HG02798 (cell line): Measurements from ENCODE around the gene ASTN2.

ENCODE experiments used
- ATAC-seq: cut with Tn5 transposase; IDR thresholded peaks from one replicate; pipeline ENCODE4 v1.9.1; 2021; ENCODE audit warnings: mild to moderate bottlenecking; ENCODE audit not compliant: unreplicated experiment, poor library complexity

Gene ASTN2

DNA sequence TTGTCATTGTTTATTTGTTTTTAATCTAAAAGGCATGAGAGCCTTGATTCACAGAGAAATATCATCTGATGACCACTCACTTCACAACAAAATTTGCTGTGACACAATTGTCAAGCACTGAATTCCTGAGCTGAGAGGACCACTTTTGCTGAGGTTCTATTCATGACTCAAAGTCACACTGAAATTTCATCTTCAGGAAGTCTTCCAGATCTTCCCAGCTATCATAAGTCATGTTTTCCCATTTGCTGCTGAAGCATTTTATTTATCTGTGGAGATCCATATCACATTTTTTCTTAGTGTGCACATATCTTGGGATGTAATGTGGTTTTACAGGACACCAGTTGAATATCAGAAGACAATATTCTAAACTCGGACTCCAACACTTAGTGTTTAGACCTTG, 982.8 kb downstream of the ASTN2 start:
- no peak for ATAC-seq

DNA sequence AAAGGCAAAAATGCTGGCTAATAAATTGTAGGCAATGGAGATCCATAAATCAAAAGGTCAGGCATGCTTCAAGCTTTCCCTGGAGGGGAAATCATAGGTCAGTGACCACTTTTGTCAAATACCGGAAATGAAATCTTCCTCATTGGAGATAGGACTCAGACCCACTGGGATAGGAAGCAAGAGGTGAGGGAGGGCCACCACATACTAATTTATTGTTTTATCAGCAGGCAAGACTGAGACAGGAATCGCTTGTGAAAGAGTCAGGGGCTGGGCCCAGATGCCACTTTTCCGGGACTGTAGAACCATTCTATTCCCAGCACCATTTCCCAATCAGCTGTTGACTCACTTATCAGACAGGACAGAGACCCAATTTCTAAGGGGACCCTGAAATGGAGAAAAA, 984.0 kb downstream of the ASTN2 start:
- no peak for ATAC-seq

DNA sequence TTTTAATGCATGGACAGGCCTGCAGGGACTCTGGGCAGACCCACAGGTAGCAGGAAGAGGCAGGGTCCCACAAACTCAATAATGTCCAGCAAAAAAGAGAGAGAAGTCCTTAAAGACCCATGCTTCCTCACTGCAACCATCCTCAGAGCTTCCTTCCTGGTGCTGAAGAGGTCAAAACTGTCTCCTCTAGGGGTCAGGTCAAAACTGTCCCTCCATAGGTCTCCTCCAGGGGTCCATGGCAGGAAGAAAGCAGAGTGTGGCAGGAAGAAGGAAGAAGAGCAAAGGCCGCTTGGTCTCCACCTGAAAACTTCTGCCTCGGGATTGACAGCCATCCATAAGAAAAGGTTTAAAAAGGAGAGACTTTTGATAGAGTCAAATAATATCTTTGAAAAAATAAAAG, 989.6 kb downstream of the ASTN2 start:
- ATAC-seq: no peak

DNA sequence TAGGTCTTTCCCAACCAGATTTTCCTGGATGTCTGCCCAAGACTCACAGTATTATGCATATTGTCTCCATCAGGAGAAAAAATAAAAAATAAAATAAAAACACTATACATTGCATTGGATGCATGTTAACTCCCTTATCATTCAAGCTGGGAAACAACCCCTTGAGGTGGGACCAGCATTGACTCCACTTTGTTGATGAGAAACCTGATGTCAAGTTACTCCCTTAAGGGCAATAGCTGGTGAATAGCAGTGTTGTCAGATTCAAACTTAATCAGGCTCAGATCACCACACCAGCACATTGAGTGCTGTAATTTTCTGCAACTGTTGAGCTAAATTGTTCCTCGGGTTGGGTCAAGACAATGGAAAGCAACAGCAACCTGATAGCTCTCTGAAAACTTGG, 991.7 kb downstream of the ASTN2 start:
- ATAC-seq: no peak

DNA sequence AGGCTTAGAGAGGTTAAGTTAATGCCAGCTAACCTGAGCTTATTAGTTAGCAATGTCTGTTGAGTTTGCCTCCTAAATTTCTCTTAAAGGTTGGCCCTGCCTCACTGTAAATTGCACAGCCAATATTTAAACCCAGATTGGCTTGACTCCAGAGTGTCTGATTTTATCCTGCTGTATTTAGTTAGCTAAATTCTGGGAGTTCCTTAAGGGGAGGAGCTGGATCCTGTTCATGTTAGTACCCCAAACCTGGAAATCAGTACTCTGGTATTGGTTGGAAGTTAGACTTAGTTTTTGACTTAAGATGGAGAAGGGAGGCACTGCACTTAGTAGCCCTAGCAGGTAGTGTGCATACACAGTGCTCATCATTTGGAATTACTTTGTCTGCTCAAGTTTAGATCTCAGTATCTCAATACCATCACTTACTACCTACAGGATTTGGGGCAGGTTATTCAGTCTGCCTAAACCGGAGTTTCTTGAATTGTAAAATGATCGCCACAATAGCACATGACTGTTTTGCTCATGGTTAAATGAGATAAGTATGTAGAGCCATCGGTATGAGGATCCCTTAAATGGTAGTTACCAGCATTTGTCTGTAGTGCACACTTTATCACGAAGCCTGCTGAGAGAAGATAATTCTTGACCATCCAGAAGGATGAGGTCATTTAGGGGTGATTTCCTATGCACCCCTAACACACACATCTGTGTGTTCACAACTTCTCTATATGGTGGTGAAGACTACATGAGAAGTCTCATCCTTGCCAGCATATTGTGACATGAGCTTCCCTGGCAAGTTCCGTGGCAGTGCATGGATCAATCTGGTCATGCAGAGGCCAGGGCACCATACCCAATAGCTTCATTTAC, 992.5 kb downstream of the ASTN2 start:
- ATAC-seq: no peak

DNA sequence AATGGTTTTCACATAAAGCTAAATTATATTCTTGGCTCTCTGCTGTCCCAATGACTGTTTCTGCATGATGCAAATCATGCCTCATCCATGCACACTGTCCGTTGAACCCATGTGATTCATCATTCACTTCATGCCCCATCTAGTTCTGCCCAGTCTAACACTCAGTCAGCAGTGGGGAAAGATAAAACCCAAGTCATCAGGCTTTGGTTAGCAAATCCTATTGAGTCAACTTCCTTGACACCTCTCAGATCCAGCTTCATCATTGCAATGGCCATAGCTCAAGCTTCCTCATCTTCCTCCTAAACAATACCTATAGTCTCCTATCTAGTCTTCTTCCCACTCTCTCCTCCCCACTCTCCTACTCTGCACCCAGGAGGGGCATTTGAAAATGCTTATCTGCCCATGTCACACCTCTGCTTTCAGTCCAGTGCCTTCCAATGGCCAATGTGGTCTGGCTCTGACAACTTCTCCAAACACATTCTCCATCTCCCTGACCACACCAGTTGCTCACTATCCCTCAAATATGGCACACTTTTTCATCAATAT, 993.8 kb downstream of the ASTN2 start:
- no peak for ATAC-seq

DNA sequence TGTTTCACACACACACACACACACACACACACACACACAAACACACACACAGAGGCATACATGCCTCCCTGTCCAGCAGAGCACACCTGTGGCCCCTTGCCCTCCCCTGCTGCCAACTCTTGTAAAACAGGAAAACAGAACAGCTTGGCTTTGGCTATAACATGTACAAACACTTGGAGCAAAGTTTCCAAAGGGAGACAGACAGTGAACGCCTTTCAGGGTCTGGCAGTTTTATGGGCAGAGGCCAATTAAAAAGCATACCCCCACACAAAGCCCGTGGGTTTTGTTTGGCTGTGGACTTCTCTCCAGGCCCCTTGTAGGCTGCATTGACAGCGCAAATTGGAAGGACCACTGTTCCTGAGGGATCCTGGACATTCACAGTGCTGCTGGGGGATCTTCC, 995.7 kb downstream of the ASTN2 start:
- no peak for ATAC-seq

DNA sequence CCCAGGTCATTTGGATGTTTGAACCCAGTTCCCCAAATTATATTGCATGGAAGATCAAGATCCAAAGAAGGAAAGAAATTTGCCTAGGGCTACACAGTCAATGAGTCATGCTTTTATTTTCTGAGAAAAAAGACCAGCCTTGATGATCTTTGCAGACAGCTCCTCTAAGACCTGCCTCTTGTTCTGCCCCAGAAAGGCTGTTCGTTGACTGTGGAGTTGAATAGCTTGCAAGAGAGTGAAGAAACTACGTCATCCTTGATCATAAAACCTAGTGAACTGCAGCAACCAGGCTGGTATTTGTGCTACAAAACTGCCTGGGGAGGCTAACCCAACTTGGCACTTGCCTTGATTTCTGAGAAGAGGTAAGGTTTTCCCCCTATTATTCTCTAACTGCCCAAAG, 997.4 kb downstream of the ASTN2 start:
- ATAC-seq: no peak

DNA sequence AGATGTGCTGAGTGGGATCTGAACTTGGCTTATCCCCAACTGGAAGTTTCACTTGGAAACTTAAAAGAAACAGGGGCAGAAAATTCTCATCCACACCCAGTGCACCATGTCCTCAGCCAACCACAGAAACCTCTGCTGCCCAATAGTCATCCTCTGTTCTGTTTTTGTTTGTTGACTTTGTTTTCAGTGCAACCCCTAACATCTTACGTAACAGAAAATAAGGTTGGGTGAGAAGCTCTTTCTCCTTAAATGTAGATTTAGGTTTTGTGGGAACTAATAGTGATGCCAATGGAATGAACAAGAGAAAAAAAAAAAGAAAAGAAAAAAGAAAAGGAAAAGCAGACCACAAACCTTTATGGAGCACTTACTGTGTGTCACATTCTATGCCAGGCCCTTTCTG, 998.4 kb downstream of the ASTN2 start:
- no peak for ATAC-seq

DNA sequence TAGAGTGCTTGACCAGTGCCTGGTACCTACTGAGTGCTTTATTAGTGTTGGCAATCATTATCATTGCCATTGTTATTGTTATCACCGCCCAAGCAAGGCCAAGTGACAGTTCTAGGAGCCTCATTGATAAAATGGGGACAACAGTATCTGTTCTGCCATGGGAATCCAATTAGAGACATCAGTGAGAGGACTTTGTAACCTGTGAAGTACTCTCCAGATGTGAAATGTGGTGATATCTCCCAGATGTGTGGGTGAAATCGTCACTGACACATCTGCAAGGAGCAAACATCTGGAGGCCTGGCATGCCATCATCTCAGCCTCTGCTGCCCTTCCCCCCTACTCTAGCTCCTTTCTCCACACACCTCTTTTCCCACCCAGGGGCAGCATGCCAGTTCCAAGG, 1000.5 kb downstream of the ASTN2 start:
- ATAC-seq: no peak

DNA sequence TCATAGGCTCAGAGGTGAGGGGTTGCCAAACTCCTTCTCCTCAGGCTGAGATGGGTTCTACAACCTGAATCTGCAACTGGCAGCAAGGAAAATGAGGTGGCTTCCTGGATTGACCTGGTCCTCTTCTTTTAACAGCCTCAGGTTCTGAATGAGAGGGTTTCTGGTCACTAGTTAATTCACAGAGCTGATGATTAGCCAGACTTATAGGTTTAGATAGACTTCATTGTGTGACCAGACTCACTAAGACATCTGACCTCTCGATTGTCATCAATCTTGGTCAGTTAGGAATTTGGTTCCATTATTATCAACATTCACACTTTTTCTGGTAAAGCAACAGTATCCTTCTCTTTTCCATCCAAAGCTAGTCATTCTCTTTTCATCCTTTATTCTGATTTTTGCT, 1003.4 kb downstream of the ASTN2 start:
- no peak for ATAC-seq

DNA sequence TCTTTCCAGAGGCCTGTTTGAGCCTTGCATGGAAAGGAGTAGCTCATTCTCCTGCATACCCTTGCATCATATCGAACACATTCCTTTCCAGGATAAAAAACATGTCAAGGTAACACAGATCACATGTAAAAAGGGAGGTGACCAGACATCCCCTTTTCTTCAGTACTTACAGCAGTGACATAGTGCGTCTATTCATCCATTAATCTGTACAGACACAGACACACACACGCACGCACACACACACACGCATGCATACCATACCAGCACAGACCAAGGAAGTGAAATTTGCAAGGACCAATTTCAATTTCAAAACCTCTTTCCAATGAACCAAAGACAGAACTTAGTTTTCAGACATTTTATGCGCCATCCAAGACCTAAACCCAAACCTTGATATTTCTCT, 1005.2 kb downstream of the ASTN2 start:
- no peak for ATAC-seq

DNA sequence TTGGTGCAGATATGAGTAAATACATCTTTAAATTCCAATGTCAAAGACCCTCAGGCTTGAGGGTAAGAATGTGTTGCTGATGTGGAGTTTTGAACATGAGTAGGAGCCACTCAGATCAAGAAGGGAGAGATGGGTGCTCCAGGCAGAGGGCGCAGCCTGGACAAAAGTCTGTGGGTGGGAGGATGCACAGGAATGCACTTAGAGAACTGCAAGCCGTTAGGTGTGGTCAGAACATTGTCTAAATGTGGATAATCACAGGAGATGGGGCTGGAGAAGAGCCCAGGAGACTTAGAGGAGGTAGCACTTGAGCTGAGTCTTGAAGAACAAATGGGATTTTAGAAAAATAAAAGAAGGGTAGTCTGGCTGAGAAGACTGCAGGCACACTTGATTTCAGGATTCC, 1005.7 kb downstream of the ASTN2 start:
- ATAC-seq: no peak

DNA sequence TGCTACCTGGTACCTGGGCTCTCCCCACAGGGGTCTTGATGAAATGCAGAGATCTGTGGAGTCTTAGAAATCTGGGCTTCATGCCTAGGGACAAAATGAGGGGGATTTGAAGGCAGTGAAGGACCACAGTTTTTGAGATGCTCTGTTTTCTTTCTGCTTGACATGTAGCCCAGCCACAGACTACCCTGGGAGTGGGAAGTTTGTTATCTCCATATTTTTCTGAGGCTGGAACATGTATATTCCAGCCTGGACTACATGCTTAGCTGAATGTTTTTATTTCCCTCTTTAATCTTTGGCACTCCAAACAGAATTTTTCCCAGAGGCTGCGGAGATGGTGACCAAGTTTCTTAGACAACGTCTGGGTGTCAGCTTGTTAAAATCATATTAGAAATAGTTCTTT, 1008.4 kb downstream of the ASTN2 start:
- no peak for ATAC-seq

DNA sequence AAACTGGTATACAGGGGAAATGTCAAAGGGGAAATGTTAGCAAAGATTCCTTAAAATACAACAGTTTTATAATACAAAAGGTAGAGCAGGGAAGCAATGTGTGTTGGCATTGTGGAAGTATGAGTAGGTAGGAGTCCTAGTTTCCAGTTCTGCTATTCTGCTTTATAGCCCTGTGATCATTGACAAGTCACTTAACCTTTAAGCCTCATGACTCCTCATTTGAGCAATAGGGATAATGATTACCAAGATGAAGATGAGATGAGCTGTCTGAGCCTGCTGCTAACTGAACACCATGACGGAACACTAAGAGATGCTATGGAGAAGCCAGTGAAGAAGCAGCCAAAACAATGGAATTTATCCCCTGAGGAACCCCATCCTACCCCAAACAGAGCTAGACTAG, 1009.5 kb downstream of the ASTN2 start:
- ATAC-seq: no peak

DNA sequence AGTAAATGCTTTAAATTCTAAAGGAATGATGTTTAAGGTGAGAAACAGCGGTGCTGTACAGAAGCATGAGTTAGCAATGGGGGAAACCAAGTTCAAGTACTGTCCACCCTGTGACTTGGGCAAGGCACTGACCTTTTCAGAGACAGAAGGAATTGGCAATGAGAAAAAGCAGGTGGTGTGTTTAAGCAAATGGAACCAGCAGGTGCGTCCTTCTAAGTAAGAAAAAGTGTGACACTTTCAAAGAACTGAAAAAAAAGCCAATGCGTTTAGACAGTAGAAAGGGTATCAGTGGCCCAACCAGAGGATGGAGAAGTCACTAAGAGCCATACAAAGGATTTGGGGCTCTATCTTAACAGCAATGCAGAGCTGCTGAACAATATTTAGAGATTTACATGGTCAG, 1010.6 kb downstream of the ASTN2 start:
- ATAC-seq: no peak

DNA sequence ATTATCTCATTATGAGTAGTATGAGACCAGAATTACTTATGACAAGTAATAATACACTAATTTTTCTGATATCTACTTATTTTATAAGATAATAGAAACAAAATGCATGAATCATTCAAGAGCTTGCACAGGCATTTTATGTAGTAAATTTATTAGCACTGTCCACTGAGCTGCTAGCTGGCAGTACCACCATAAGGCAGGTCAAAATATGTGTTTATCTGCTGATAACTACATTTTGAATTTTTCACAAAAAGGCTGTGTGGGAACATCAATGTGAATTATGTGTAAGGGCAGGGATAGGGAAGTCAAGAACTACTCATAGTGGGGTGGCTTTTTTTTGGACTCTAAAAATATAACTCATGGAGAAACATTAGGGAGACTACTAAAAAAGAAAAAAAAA, 1011.7 kb downstream of the ASTN2 start:
- no peak for ATAC-seq

DNA sequence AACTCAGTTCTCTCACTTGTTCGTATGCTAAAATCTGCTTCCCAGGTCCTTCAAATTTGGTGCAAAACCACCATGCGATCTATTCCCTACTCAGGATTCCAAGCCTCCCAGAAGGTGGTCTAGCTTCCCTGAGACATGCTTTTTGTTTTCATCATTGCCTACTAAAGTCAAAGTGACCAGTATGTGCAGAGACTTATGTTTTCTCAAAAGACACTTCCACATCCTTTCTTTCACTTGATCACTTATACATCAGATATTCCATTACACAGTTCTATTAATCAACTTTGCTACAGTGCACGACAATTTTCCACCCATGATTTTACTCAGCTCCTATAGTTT, 1019.2 kb downstream of the ASTN2 start:
- ATAC-seq: no peak

DNA sequence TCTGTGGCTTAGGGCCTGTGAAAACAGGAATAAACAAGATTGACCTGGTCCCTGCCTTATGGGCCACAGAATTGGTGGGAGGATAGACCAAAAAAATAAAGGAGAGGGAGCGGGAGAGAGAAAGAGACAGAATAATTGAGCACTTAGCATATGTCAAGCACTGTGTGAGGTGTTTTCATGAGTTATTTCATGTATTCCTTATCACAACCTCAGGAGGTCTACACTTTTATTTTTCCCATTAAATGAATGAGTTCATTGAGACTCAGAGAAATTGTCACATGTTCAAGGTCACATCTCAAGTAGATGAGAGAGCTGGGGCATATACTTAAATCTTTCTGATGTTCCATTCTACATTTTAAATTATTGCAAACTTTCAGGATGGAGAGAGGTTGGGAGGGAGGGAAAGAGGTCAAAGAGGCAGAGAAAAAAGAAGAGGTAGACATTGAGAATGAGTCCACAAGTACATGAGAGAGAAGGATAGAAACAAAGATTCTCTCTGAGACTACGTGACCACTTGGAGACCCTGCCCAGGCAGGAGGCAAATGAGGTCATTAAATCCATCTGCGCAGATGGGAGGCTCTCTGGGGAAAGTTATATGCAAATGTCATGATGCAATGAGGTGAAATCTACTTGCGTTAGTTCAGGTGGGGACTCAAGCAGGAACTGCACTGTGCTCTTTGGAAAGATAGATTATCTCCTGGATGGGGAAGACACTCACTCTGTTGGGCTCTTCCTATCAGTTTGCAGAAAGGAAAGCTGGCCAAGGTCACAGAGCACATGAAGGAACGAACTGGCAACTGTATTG, 1019.8 kb downstream of the ASTN2 start:
- no peak for ATAC-seq

DNA sequence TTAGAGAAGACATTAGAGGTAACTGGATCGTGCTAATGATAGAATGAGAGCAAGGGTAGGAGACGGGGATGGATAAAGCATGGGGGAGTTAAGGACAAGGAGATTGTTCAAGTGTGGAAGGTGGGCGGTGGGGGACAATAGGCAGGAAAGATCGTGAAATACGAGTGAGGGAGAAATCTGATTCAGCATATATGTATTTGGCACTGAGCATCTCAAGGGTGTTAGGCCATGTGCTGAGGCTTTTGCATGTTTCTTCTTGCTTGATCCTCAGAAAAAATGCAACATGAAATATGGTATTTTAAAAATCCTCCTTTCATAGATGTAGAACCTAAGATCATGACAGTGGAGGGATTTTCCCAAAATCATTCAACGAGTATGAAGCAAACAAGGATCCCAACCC, 1020.8 kb downstream of the ASTN2 start:
- no peak for ATAC-seq

DNA sequence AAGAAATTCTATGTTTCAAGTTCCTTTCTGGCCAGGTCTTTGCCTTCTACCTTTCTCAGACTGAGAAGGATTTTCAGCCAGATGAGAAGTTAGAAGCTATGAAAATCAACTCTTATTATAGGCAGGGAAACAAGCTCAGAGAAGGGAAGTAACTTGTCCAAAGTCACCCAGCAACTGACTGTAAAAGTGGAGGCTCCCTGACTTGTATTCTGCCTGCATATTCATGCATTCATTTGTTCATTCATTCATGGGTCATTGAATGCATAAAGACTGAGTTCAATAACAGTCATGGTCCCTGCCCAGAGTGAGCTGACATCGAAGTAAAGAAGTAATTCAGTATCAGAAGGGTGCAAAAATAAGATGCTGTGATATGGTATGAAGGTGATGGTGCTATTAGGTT, 1021.7 kb downstream of the ASTN2 start:
- ATAC-seq: no peak
